GM18858 (cell line): ENCODE results near the gene PLCB3.
"Not testable (repeated sequence)": the region's sequence is repeated elsewhere in the genome, so short reads cannot be mapped to it uniquely, and the experiment has no call there.

ENCODE experiments used
- ATAC-seq: cut with Tn5 transposase; IDR thresholded peaks from one replicate; pipeline ENCODE4 v1.9.1; 2021; ENCODE audit not compliant: unreplicated experiment

PLCB3 gene

GRCh38 chr11:64303109-64304031, 52.0 kb downstream of the PLCB3 start:
- no peak for ATAC-seq

GRCh38 chr11:64304032-64304315, 52.6 kb downstream of the PLCB3 start:
- no peak for ATAC-seq

GRCh38 chr11:64304316-64305072, 53.2 kb downstream of the PLCB3 start:
- peak; percentile 27 for ATAC-seq

GRCh38 chr11:64305075-64305690, 53.9 kb downstream of the PLCB3 start, which contains the start of gene ESRRA:
ESRRA (plus strand) TSS chr11:64305524; CDS start chr11:64307180, 1,656 bp downstream.
- ATAC-seq: peak; percentile 48

- no peak for ATAC-seq
Observed at GRCh38 chr11:64305691-64306562, 54.6 kb downstream of the PLCB3 start.

GRCh38 chr11:64306563-64306875, 55.2 kb downstream of the PLCB3 start:
- no peak for ATAC-seq

- ATAC-seq: no peak
Observed at GRCh38 chr11:64306876-64307622, 55.7 kb downstream of the PLCB3 start.

- ATAC-seq: not testable (repeated sequence)
Observed at GRCh38 chr11:64307795-64308194, 56.5 kb downstream of the PLCB3 start.

GRCh38 chr11:64312947-64313346, 61.6 kb downstream of the PLCB3 start:
- no peak for ATAC-seq

GRCh38 chr11:64313491-64314145, 62.3 kb downstream of the PLCB3 start:
- no peak for ATAC-seq

- no peak for ATAC-seq
Observed at GRCh38 chr11:64314146-64314804, 62.9 kb downstream of the PLCB3 start.

GRCh38 chr11:64314805-64315561, 63.7 kb downstream of the PLCB3 start:
- no peak for ATAC-seq

GRCh38 chr11:64315667-64316526, 64.6 kb downstream of the PLCB3 start:
- ATAC-seq: not testable (repeated sequence)

- ATAC-seq: no peak
Observed at GRCh38 chr11:64316672-64317324, 65.5 kb downstream of the PLCB3 start.

- ATAC-seq: peak; percentile 47
Observed at GRCh38 chr11:64317325-64317960, 66.1 kb downstream of the PLCB3 start, which contains the start of gene TRMT112. TRMT112 (minus strand) TSS chr11:64317559; CDS start chr11:64317526, 33 bp downstream.
